Measurements from ENCODE around the gene ROR2.

Gene ROR2

GRCh38 chr9:91768507-91768906 lies 181.5 kb downstream of the ROR2 start:
- DNase-seq, result no peak

- DNase-seq, result no peak
Measured at GRCh38 chr9:91766315-91767069, 183.5 kb downstream of the ROR2 start.

GRCh38 chr9:91765296-91765695 lies 184.7 kb downstream of the ROR2 start:
- DNase-seq, result no peak

GRCh38 chr9:91764661-91765060 lies 185.4 kb downstream of the ROR2 start:
- DNase-seq, result no peak

- no peak for DNase-seq
Measured at GRCh38 chr9:91761362-91761761, 188.7 kb downstream of the ROR2 start.

- DNase-seq, result no peak
Measured at GRCh38 chr9:91760906-91761305, 189.1 kb downstream of the ROR2 start.

GRCh38 chr9:91758491-91758981 lies 191.5 kb downstream of the ROR2 start:
- peak; percentile 41 to 61 for DNase-seq

GRCh38 chr9:91757782-91758181 lies 192.2 kb downstream of the ROR2 start:
- DNase-seq, result no peak

GRCh38 chr9:91756510-91756780 lies 193.6 kb downstream of the ROR2 start:
- DNase-seq, result no peak

GRCh38 chr9:91755761-91756509 lies 194.1 kb downstream of the ROR2 start:
- DNase-seq, result no peak

- DNase-seq, result no peak
Measured at GRCh38 chr9:91753711-91754110, 196.3 kb downstream of the ROR2 start.

- DNase-seq, result no peak
Measured at GRCh38 chr9:91751922-91752321, 198.1 kb downstream of the ROR2 start.

GRCh38 chr9:91750343-91750742 lies 199.7 kb downstream of the ROR2 start:
- no peak for DNase-seq

GRCh38 chr9:91746904-91747303 lies 203.1 kb downstream of the ROR2 start:
- DNase-seq, result no peak

GRCh38 chr9:91746357-91746756 lies 203.7 kb downstream of the ROR2 start:
- DNase-seq, result no peak

GRCh38 chr9:91744114-91744513 lies 205.9 kb downstream of the ROR2 start:
- no peak for DNase-seq

GRCh38 chr9:91741522-91741921 lies 208.5 kb downstream of the ROR2 start:
- no peak for DNase-seq

- DNase-seq, result no peak
Measured at GRCh38 chr9:91740701-91741100, 209.3 kb downstream of the ROR2 start.

- no peak for DNase-seq
Measured at GRCh38 chr9:91736898-91737601, 213.0 kb downstream of the ROR2 start.

- DNase-seq, result no peak
Measured at GRCh38 chr9:91736311-91736710, 213.7 kb downstream of the ROR2 start.

GRCh38 chr9:91735049-91735448 lies 215.0 kb downstream of the ROR2 start:
- no peak for DNase-seq

GRCh38 chr9:91734371-91734981 lies 215.6 kb downstream of the ROR2 start:
- peak; percentile 75 to 78 for DNase-seq

GRCh38 chr9:91733006-91733624 lies 216.9 kb downstream of the ROR2 start:
- DNase-seq, result no peak

All from stimulated activated CD4-positive, alpha-beta T cell treated with anti-CD3 and anti-CD28 coated beads, Interleukin-2, amount 100 ng/mL, for 24 hours (primary cell).